GM23338 (cell line): ENCODE data around the gene TNFRSF12A. TPM values are rescaled to one million over a fixed set of nuclear protein-coding genes. Genes with fewer than 3 reads are reported as not detected.
A peak's percentile ranks its signal among the peaks of the same experiment; 100 is the strongest.

Source experiments
- ATAC-seq: fragments of 200-7000 bp; cut with Tn5 transposase; 3 replicates; pipeline ENCODE4 v1.9.1; 2020
- DNase-seq: peaks from one replicate; pipeline ENCODE4 v3.0.0-alpha.2; 2015; ENCODE audit warnings: low spot score
- H2AFZ ChIP-seq: fragments of 200-600 bp; sonication (generic); 2 replicates; pipeline ENCODE4 v1.8.0; 2016; ENCODE audit warnings: antibody characterized with exemption, mild to moderate bottlenecking, moderate library complexity
- H3F3A ChIP-seq: fragments of 200-600 bp; sonication (generic); replicated peaks from 2 replicates; pipeline ENCODE4 v1.8.0; 2017; ENCODE audit warnings: antibody characterized with exemption, mixed run types, low read depth
- H3K27ac ChIP-seq: fragments of 200-600 bp; sonication (generic); 2 replicates; pipeline ENCODE4 v1.6.1; 2016; ENCODE audit warnings: low read depth
- H3K27me3 ChIP-seq: fragments of 200-600 bp; sonication (generic); 2 replicates; pipeline ENCODE4 v1.8.0; 2016; ENCODE audit warnings: mild to moderate bottlenecking, mixed run types, moderate library complexity; ENCODE audit not compliant: insufficient read depth
- H3K36me3 ChIP-seq: fragments of 200-600 bp; sonication (generic); 2 replicates; pipeline ENCODE4 v1.8.0; 2016; ENCODE audit warnings: mild to moderate bottlenecking; ENCODE audit not compliant: insufficient read depth
- H3K4me1 ChIP-seq: fragments of 200-600 bp; sonication (generic); 2 replicates; pipeline ENCODE4 v1.8.0; 2016; ENCODE audit warnings: mild to moderate bottlenecking, moderate library complexity; ENCODE audit not compliant: insufficient read depth
- H3K4me2 ChIP-seq: fragments of 200-600 bp; sonication (generic); 2 replicates; pipeline ENCODE4 v1.7.1; 2017; ENCODE audit warnings: mixed run types
- H3K4me3 ChIP-seq: fragments of 200-600 bp; sonication (generic); 2 replicates; pipeline ENCODE4 v1.6.1; 2016; ENCODE audit warnings: mixed run types
- H3K79me2 ChIP-seq: fragments of 200-600 bp; sonication (generic); replicated peaks from 2 replicates; pipeline ENCODE4 v1.8.0; 2017; ENCODE audit warnings: mild to moderate bottlenecking; ENCODE audit not compliant: insufficient read depth
- H3K9me2 ChIP-seq: fragments of 200-600 bp; sonication (generic); 2 replicates; pipeline ENCODE4 v1.8.0; 2017; ENCODE audit not compliant: insufficient read depth
- H4K20me1 ChIP-seq: fragments of 200-600 bp; sonication (generic); replicated peaks from 2 replicates; pipeline ENCODE4 v1.8.0; 2017; ENCODE audit warnings: mild to moderate bottlenecking; ENCODE audit not compliant: insufficient read depth
- H3K27ac Mint-ChIP-seq: 2 replicates; pipeline ENCODE4 v1.8.0; 2020; ENCODE audit warnings: inconsistent platforms, mild to moderate bottlenecking, moderate library complexity, mixed read lengths
- H3K27me3 Mint-ChIP-seq: 3 replicates; pipeline ENCODE4 v1.8.0; 2022; ENCODE audit warnings: low read depth, mild to moderate bottlenecking, moderate library complexity, mixed read lengths, inconsistent platforms; ENCODE audit not compliant: insufficient read depth, poor library complexity
- H3K36me3 Mint-ChIP-seq: 3 replicates; pipeline ENCODE4 v1.8.0; 2021; ENCODE audit warnings: low read depth, mild to moderate bottlenecking, inconsistent platforms, moderate library complexity, mixed read lengths
- H3K4me1 Mint-ChIP-seq: 3 replicates; pipeline ENCODE4 v1.8.0; 2020; ENCODE audit warnings: mild to moderate bottlenecking, inconsistent platforms, mixed read lengths
- H3K4me3 Mint-ChIP-seq: 3 replicates; pipeline ENCODE4 v1.8.0; 2021; ENCODE audit warnings: moderate library complexity, mild to moderate bottlenecking, inconsistent platforms, mixed read lengths
- H3K9me3 Mint-ChIP-seq: 3 replicates; pipeline ENCODE4 v1.8.0; 2020; ENCODE audit warnings: moderate library complexity, mild to moderate bottlenecking, inconsistent platforms, mixed read lengths
- EZH2 ChIP-seq: fragments of 200-600 bp; sonication (generic); IDR thresholded peaks from one replicate; pipeline ENCODE4 v1.8.0; 2017; ENCODE audit warnings: antibody characterized with exemption, mild to moderate bottlenecking, low read depth; ENCODE audit not compliant: unreplicated experiment
- NANOG ChIP-seq: IDR thresholded peaks from 2 replicates; pipeline ENCODE4 v1.6.1; 2016; ENCODE audit warnings: antibody characterized with exemption, borderline replicate concordance
- POLR2AphosphoS5 ChIP-seq: IDR thresholded peaks from 2 replicates; pipeline ENCODE4 v1.6.1; 2016; ENCODE audit warnings: antibody characterized with exemption, low read depth
- ZNF331 ChIP-seq: fragments of 250-450 bp; sonication (Bioruptor Pico); IDR thresholded peaks from 2 replicates; pipeline ENCODE4 v1.5.0; 2020; ENCODE audit warnings: low read depth, mild to moderate bottlenecking, moderate library complexity
- polyA plus RNA-seq: library from polyadenylated mRNA; unstranded; fragments of >200 nt; fragmentation: Nextera tagmentation; extraction: Ambion mirVana; gene quantifications from 2 replicates; pipeline ENCODE4 v1.2.1, GENCODE V29; 2016
- total RNA-seq: library from RNA; depleted of rRNA; stranded (reverse); fragments of >200 nt; shearing (Covaris generic); gene quantifications from 2 replicates; pipeline ENCODE4 v1.2.3, GENCODE V29; 2014
- TF ChIP-seq, protein P1 (sequence below), 2 experiments: fragments of 200-600 bp in 1 of 2; sonication (generic) in 1 of 2; conservative IDR thresholded peaks; 2 replicates each; pipeline versions ENCODE4 v1.5.1 to v1.6.1; 2016 to 2017; ENCODE audit warnings: antibody characterized with exemption in 2 of 2, low read depth in 2 of 2, mild to moderate bottlenecking in 2 of 2, moderate library complexity in 1 of 2

The TNFRSF12A gene
- total and polyA plus RNA-seq, 2 experiments from 2014 or later, result 78.0 to 152 TPM

DNA sequence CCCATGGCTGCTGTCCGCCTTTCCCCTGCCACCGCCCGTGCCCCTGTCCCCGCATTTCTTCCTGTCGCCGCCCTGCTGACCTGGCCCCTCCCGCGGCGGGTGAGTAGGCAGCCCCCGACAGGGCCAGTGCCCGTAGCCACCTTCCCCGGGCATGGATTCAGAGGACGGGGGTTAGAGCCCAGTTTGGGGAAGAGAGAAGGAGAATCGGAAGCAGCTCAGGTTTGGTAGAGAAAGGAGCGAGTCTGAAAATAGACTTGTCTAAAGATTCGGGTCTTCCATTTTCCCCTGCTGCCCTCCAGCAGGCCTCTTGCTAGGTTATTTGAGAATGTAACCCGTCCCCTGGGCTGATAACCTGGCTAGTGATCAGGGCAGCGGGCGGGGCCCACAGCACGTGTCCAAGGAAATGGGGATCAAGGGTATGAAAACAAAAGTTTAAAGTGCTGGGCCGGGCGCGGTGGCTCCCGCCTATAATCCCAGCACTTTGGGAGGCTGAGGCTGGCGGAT, 15.3 kb upstream of the TNFRSF12A start:
- Histone ChIP-seq H3K27ac (peak overlapping the region; percentile 90), H3K36me3 (no peaks in the 10 kb centered on the region), H3K9me2 (no peaks in the 10 kb centered on the region), H3K4me1 (peaks cover 41% of the 10 kb centered on the region), H2AFZ (no peak overlapping the region), H4K20me1 (no peaks in the 10 kb centered on the region), H3K27me3 (no peaks in the 10 kb centered on the region), H3F3A (peaks cover 28% of the 10 kb centered on the region), H3K4me2 (peak overlapping the region; percentile 90), H3K4me3 (peak overlapping the region; percentile 74), H3K79me2 (no peaks in the 10 kb centered on the region)
- Mint-ChIP-seq H3K9me3 (no peaks in the 10 kb centered on the region), H3K4me3 (peak overlapping the region; percentile 82), H3K4me1 (peaks cover 38% of the 10 kb centered on the region), H3K27me3 (peaks cover 26% of the 10 kb centered on the region), H3K36me3 (peaks cover 13% of the 10 kb centered on the region), H3K27ac (peak overlapping the region; percentile 84)
- DNase-seq (peak; percentile 83), ATAC-seq (no peak)
- TF ChIP-seq NANOG (no peak), POLR2AphosphoS5 (peak; percentile 49; the same call in 1 of the 2 replicates)
- TF ChIP-seq, protein P1, sequence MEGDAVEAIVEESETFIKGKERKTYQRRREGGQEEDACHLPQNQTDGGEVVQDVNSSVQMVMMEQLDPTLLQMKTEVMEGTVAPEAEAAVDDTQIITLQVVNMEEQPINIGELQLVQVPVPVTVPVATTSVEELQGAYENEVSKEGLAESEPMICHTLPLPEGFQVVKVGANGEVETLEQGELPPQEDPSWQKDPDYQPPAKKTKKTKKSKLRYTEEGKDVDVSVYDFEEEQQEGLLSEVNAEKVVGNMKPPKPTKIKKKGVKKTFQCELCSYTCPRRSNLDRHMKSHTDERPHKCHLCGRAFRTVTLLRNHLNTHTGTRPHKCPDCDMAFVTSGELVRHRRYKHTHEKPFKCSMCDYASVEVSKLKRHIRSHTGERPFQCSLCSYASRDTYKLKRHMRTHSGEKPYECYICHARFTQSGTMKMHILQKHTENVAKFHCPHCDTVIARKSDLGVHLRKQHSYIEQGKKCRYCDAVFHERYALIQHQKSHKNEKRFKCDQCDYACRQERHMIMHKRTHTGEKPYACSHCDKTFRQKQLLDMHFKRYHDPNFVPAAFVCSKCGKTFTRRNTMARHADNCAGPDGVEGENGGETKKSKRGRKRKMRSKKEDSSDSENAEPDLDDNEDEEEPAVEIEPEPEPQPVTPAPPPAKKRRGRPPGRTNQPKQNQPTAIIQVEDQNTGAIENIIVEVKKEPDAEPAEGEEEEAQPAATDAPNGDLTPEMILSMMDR (conservative IDR thresholded peaks at IDR 0.05; ENCODE audit: low read depth in 2 of 2), result no peak

DNA sequence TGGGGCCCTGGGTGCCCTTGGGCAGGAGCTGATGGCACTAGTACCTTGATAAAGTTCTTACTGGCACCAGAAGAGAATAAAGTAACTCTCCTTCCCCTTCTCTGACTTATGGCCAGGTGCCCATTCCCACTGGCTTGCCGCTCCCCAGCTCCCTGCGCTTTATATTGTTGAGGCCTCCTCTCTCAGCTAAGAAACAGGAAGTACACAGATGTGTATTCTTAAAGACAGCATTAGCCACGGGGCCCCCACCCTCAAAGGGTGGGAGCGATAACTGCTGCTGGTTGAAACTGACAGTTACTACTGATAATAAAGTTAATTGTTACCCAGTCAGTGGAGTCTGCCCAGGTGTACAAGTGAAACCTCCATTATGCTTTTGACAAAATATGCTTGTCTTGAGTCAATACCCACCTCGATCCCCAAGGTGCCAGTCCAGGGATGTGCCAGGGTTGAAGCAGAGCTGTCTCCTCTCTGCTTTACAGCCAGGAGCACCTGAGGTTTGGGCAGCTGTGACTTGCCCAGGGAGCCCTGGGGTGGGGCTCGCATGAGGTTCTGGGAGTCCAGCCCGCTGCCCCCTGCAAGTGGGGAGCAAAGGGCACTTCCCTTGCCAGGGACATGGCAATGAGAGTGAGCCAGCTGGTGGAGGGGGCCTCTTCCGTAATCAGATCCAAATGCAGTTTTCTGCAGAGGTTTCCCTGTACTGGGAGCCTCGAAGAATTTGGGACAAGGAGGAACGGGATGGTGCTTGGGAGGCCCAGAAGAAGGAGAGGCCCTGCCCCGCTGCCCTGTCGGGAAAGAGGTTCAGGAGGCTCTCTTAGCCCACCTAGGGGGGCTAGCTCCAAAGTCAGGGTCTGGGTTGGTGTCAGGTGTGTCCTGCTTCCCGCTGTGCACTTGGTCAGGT, 12.9 kb upstream of the TNFRSF12A start:
- Histone ChIP-seq H3K27me3 (peaks cover 11% of the 10 kb centered on the region), H3K36me3 (no peaks in the 10 kb centered on the region), H2AFZ (no peak overlapping the region), H3K4me1 (peaks cover 63% of the 10 kb centered on the region), H3K9me2 (no peaks in the 10 kb centered on the region), H3K27ac (peak overlapping the region; percentile 100), H3K4me2 (peak overlapping the region; percentile 90), H3K4me3 (peak overlapping the region; percentile 55), H3K79me2 (no peaks in the 10 kb centered on the region; the same call in 1 of the 2 replicates), H3F3A (peaks cover 37% of the 10 kb centered on the region), H4K20me1 (no peaks in the 10 kb centered on the region)
- ATAC-seq (peak; percentile 3), DNase-seq (peak; percentile 86)
- Mint-ChIP-seq H3K36me3 (peaks cover 13% of the 10 kb centered on the region), H3K27ac (peak overlapping the region; percentile 100), H3K9me3 (no peaks in the 10 kb centered on the region), H3K27me3 (peaks cover 36% of the 10 kb centered on the region), H3K4me3 (peak overlapping the region; percentile 82), H3K4me1 (peaks cover 44% of the 10 kb centered on the region)
- no peak for TF ChIP-seq ZNF331 (CRISPR knock-in tag)
- TF ChIP-seq, protein P1 (conservative IDR thresholded peaks at IDR 0.05; ENCODE audit: low read depth in 2 of 2), result peak in 1 of 2 experiments; percentile 24; a peak in 1 of 4 replicates
- no peak for TF ChIP-seq EZH2
